Prostate gland (tissue), 2 donors: ENCODE measurements around the gene NDUFA1.

Experiments
- POLR2A ChIP-seq: fragments of 450-650 bp; IDR thresholded peaks from one replicate; pipeline ENCODE4 v1.6.1; 2016; ENCODE audit warnings: antibody characterized with exemption, mild to moderate bottlenecking
- TF ChIP-seq, protein P1 (sequence below), 4 experiments: fragments of 200-600 bp in 2 of 4; fragments of 450-650 bp in 2 of 4; sonication (generic) in 2 of 4; IDR thresholded peaks; 1 replicate in 3 of 4; 2 replicates in 1 of 4; pipeline ENCODE4 v1.5.1; 2016 to 2019; ENCODE audit warnings: antibody characterized with exemption in 4 of 4, mild to moderate bottlenecking in 2 of 4, moderate library complexity in 2 of 4

DNA sequence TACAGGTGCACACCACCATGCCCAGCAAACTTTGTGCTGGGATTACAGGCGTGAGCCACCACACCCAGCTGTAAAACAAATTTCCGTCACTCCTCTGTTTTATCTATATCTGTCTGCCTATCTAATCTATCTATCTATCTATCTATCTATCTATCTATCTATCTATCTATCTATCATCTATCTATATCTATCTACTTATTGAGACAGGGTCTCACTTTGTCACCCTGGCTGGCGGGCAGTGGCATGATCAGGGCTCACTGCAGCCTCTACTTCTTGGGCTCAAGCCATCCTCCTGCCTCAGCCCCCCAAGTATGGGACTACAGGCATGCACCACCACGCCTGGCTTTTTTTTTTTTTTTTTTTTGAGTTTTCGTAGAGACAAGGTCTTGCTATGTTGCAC lies 44.7 kb downstream of the NDUFA1 start:
- no peak for TF ChIP-seq POLR2A
- TF ChIP-seq, protein P1, sequence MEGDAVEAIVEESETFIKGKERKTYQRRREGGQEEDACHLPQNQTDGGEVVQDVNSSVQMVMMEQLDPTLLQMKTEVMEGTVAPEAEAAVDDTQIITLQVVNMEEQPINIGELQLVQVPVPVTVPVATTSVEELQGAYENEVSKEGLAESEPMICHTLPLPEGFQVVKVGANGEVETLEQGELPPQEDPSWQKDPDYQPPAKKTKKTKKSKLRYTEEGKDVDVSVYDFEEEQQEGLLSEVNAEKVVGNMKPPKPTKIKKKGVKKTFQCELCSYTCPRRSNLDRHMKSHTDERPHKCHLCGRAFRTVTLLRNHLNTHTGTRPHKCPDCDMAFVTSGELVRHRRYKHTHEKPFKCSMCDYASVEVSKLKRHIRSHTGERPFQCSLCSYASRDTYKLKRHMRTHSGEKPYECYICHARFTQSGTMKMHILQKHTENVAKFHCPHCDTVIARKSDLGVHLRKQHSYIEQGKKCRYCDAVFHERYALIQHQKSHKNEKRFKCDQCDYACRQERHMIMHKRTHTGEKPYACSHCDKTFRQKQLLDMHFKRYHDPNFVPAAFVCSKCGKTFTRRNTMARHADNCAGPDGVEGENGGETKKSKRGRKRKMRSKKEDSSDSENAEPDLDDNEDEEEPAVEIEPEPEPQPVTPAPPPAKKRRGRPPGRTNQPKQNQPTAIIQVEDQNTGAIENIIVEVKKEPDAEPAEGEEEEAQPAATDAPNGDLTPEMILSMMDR (IDR thresholded peaks at IDR 0.05): no peak
